Smooth muscle cell of bladder (primary cell): Measurements from ENCODE around the gene HSFY1. TPM values are rescaled to one million over a fixed set of nuclear protein-coding genes. Genes with fewer than 3 reads are reported as not detected.

Experiments used
- total RNA-seq: library from RNA; depleted of rRNA; stranded (reverse); fragments of >200 nt; gene quantifications from 2 replicates; pipeline ENCODE4 v1.2.3, GENCODE V29; 2014

HSFY1 gene, protein sequence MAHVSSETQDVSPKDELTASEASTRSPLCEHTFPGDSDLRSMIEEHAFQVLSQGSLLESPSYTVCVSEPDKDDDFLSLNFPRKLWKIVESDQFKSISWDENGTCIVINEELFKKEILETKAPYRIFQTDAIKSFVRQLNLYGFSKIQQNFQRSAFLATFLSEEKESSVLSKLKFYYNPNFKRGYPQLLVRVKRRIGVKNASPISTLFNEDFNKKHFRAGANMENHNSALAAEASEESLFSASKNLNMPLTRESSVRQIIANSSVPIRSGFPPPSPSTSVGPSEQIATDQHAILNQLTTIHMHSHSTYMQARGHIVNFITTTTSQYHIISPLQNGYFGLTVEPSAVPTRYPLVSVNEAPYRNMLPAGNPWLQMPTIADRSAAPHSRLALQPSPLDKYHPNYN
- not detected in 2 replicates for total RNA-seq

DNA sequence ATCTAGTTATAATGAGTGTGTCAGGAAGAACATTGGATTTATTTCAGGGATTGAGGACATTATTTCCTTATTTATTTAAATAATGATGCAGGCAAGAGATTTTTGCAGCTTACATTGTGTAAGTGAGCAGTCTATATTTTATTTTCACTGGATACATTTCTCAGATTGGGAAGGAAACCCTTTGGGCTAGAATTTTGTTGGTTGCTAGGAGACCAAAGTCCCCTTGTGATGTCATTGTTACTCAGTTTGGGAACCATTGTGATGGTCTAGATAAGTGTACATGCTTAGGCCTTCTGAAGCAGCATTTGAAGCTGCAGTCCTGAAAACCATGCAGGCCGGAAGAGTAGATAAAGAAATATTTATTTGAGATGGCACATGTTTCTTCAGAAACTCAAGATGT, at the start of gene HSFY1:
Gene HSFY1 (plus strand): TSS at position 301 of the 400 bp plus-strand sequence. CDS start 68 bp downstream, at position 369.

Other genes with a start within 250 kb of the HSFY1 start
- 0.09 TPM in 1 of 2 replicates, not detected in the other for gene HSFY2, start 227.0 kb downstream of the HSFY1 start, total RNA-seq